CD1c-positive myeloid dendritic cell (primary cell): ENCODE measurements around the gene CDHR4.
"Not testable (repeated sequence)": the region's sequence is repeated elsewhere in the genome, so short reads cannot be mapped to it uniquely, and the experiment has no call there.

Experiments
- DNase-seq: peaks from one replicate; pipeline ENCODE4 v3.0.0-alpha.2; 2016; ENCODE audit errors: extremely low spot score

Gene CDHR4, protein sequence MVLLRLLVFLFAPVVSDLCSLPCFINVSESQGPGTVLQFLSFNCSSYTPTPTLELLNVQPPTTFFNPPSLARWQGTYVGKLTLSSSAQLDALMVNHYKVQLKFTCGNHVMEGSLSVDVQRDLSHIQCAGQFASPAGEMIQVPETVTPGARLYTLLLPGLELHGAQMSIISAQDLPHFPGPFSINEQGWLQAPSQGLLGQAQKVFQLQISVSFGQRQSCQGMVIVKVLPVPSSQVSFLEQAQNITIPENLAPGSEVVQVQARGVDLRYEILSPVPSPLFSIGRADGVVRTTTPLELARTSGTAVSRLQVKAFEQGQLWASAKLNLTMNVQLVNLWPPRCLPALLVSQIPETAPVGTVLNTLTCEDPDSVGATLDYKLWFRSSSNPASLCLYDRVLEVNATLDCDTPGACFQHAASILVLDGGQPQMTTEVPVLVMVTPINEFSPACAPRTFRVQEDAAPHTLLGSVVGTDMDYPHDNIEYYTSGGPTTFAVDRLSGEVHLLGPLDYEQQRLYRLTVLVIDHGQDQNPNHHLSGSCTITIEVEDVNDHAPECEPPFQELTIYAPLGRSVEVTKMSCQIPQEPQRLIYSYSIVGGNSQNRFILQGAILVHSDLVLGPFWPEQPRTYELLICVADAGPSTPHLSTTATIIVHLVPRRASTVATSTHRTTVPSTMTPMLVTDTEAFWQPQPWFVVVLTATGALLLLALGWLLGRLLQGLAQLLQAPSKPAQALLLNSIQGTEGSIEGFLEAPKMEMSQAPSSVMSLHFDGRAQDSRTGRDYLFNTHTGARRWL

DNA sequence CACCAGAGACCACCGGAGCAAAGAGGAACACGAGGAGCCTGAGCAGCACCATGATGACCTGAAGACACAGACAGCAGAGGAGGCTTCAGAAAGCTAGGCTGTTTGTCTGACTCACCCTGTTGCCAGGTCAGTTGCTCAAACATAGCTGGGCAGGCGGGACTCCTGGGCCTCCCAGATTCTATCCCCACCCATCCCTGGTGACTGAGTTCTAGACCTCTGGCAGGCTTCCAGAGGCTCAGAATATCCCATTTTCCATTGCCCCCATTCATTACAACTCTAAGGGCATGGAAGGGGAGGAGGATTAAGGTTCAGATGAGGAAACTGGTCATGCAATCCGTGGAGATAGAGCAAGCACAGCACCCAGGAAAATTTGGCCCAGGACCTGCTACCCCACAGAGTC, at the start of gene CDHR4:
TSS of gene CDHR4 (minus strand) at position 113 of the 400 bp plus-strand sequence. CDS start at position 52, 61 bp downstream.
- no peak for DNase-seq

DNA sequence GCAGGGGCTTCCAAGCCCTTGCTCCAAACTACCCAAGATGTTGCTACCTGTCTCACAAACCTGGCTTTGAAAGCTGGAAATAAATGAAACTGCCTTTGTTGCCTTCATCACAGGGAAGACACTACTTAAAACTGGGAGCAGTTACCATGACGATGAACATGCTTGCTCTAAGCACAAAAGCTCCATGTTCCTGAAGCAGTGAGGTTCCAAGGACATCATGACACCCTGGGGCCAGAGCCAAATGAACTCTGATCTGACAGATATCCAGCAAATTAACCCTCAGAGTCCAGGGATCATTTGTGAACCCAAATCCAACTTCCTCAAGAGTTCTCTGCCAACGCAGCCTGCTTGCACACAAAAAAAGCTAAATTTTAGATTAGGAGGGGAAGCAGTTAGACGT, 46.0 kb upstream of the CDHR4 start:
- no peak for DNase-seq

DNA sequence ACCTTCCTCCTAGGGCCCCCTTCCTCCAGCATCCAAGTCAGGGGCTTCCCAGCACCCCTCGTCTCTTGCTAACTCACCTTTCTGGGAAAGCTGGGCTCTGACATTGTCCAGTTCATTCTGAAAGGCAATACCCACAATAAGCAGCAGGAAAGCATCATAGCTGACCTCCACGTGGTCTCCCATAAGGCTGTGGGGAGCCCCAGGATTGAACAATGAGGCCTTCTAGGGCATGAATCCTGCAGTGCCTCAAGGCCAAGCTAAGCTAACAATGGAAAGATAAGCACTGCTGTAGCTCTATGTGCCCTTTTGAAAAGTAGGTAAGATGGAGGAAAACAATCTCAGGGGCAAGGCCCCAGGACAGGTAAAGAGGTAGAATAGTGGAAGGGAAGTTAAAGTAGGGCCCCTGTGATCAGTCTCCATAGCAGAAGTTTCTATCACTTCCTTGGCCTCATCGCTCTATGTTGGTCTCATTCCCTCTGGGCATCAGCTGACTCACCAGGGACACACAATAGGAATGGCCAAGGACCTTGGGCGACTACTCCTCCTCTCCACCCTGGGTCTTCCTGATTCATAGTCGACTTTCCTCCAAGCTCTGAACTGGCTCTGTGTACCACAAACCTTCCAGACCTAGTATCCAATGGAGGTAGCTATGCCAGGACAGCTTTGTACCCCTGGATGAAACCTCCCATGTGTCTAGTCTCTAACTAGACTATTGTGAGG, 45.0 kb upstream of the CDHR4 start:
- no peak for DNase-seq

DNA sequence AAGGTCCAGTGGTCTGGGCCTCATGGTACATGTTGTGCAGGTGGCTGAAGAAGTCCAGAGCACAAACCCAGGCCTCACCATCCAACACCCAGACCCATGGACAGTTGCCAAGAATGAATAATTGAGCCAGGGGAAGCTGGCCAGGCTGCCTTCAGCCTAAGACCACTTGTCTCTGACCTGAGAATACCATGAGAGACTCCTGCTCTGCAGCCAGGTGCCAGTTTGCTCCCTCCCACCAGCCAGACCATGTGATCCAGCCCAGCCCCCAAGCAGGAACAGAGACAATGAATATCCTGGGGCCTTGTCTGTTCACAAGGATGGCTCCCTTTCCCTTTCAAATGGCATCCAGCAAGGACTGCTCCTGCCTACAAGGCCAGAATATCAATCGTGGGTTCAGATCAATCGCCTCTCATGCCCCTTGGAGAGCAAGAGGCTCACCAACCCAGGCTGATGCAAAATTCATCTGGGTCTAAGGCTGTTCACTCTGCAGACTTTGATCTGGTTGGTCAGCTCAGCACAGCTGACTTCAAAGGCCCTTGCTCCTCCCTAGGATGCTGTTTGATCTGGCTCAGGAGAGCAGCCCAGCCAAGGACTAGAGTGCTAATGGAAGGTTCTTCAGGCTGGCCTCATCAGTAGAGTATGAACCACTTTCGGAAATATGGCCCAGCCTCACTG, 43.3 kb upstream of the CDHR4 start:
- DNase-seq = no peak

DNA sequence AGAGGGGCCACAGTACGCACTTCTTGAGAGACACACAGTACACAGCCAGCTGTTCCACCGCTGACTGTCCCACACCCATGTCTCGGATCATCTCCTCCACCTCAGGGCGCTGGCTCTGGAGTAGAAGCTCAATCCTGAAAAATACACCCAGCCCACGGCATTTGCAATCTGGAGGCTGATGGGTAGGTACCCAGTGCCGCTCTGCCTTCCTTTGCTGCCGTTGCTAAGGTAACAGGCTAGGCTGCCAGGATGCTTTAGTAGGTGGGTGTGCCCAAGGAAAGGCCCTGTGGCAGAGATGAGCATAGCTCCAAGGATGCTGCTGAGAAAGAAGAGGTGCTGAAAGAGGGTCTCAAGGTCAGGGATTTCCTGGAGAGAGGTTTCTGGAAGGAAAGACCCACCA, 42.1 kb upstream of the CDHR4 start:
- DNase-seq = no peak

DNA sequence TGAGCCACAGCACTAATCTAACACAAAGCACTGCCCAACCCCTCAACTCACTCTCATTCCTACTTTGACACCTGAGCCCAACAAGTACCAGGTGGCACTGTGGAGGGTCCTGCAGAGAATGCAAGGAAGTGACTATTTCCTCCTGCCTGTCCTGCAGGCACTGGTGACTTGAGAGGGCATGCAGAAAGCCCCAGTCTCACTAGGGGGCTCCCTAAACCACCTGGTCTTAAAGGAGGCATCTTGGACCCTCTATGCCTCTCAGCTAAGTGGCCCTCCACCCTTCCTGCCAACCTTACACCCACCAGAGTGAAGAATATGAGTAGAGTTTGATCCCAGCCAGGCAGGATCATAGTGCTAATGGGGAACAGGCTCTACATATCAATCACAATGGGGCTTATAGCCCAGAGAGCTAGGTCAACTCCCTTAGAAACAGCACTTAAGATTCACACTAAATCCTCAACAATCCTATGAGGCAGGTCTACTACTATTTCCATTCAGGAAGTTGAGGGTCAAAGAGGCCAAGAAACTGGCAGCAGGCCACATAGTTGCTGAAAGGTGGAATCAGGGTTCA, 41.5 kb upstream of the CDHR4 start:
- DNase-seq = no peak

DNA sequence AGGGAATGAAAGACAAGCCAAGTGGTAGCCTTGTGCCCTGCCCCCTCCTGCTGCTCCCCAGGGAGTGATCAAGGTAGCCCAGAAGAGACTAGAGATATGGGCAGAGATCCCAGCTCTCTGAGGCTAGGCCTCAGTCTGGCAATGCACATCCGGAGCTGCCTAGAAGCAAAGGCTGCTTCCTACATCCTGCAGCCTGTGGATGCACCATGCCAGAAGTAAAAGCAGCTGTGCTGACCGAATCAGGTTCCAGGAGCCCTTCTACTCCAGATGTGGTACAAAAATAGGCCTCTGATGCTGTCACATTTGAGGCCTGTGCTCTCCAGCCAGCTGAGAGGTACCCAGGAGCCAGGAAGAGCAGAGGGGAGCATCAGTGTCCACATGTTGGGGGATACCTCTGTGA, 40.7 kb upstream of the CDHR4 start:
- DNase-seq = no peak

DNA sequence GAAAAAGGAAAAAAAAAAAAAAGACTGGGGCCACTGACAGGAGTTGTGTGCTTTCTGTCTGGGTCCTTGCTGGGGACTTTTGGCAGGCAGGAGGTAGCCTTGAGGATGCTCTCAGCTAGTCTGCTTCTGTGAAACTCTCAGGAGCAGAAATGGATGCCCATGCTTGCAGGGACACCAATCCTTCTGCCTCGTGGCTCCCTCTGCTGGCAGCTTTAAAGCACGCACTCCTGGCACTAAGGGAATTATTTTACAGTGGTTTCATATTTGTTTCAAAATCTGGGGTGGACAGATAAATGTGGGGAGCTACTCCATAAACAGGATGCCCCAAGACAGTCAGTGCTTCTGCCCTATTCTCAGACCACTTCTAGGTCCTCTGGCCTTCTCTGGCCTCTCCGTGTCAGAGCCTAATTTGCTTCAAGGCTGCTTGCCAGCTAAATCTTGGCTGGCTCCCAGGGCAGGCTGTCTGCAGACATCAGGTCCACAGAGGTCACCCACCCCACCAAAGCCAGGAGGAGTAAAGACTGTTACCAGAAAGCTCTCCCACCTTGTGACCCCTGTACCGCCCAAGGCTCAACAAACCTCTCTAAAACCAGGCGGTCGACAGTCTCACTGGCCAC, 39.6 kb upstream of the CDHR4 start:
- DNase-seq = peak; percentile 87

DNA sequence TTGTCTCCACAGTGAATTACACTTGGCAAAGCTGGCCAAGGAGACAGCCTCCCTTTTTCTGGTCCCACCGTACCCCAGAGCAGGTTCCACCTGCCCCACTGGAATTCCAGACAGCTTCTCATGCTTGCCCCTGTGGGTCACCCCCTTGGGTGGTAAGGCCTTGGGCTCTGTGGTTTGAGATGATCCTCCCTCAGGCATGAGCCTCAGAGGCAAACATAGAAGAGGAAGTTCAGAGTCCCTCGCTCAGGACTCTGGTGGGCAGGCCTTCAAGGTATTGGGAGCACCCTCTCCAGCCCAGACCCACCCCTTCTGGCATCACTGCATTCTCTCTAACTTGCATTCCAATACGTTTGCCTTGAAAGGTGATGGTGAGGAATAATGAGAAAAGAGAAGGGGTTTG, 31.7 kb upstream of the CDHR4 start:
- DNase-seq = no peak

DNA sequence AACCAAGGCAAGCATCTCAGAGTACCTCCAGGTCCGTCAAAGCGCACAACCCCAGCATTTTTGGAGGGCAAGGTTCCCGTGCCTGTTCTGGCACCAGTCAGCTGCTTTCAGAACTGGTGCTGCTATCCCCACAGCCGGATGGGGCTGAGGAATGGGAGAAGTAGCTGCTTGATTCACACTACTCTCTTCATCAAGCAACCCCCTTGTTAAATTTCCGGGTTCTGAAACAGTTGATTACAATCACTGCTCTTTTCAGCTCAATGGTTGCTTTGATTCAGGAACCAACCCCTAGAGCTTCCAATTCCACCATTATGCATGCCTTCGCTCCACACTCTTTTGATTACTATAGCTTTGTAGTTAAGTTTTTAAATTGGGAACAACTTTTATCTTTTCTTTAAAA, 26.3 kb upstream of the CDHR4 start:
- no peak for DNase-seq

DNA sequence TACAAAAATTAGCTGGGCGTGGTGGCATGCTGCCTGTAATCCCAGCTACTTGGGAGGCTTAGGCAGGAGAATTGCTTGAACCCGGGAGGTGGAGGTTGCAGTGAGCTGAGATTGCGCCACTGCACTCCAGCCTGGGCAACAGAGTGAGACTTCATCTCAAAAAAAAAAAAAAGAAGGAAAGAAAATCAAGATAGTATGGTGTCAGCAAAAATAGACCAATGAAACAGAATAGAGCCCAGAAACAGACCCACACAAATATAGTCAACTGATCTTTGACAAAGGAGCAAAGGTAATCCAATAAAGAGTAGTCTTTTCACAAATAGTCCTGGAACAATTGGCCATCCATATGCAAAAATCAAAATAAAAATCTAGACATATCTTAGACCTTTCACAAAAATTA, 23.5 kb upstream of the CDHR4 start:
- DNase-seq = not testable (repeated sequence)

DNA sequence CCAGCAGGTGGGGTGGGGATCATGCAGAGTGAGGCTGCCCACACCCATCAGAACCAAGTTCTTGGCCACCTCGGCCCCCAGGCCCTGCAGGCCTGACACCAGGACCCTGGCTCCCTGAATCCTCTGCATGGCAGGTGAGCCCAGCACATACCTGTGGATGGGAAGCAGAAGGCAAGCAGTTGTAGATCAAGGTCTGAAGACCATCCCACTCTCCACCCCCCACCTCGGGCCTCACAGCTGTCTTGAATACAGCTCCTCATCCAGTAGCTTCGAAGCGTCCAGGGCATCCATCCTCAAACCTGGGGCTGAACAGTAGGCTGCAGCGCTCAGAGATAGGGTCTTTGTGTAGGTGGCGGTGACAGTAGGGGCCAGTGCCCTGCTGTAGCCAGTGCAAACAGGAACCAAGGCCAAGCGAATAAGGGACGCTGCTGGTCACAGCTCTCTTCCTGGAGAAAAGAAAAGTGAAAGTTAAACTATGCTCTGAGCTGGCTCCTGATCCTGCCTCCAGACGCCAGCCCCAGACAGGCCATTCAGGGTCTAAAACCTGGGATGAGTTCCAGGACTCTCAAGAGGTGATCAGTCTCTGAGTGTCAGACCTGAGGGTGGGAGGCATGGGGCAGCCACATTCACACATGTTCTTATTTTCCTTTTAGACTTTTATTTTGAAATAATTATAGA, 14.0 kb upstream of the CDHR4 start, which contains the start of gene UBA7:
TSS of gene UBA7 (minus strand) at position 457 of the 678 bp plus-strand sequence. CDS start at position 291, 166 bp downstream.
- DNase-seq = peak; percentile 69

DNA sequence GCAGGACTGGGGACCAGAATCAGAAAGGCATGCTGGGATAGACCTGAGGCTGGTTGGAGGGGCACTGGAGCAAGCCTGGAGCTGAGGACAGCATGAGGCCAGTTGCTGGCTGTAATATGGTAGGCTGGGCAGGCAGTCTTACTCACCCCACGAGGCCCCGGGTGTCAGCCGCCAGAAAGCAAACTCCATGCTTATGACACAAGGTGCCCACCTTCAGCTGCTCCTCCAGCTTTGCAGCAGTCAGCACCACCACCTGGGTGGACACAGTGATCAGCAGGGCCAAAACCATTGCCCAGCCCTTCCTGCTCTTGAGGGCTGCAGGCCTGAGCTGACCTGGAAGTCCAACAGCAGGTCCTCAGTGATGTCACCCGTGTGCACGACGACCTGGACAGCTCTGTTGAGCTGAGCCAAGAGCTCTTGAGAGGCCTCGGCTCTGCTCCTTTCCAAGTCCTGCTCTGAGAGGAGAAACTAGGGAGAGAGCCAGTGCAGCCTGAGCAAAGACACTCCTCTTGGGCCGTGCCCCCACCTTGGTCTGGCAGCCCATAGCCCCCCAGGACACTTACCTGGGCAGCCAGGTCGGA, 13.3 kb upstream of the CDHR4 start:
- no peak for DNase-seq

DNA sequence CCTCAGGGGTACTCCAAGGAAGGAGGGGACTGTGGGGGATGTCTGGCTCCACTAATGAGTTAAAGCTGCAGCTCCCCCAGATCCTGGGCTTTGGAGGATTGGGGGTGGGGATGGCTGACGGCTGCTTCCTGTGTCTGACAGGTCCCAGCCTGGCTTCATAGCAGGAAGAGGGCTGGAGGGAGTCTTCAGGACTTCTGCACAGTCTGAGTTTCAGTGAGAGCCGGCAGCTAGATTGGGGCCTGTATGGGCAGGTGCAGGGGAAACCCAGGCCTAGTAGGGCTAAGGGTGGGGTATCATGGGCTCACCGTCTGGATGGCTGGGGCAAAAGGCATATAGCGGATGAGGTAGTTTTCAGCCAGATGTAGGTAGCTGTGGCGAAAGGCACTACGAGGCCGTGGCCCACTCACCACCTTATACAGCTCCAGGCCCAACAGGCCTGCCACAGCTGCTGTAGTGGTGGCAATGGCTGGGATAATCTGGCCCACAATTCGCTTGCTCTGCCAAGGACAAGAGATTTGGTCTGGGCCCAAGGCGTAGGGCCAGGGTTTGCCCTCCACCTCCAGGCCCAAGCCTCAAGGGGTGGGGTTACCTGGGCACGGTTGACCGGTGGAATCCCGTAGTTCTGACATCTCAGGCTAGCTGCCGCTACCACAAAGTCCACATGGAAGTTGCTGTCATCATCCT, 7.9 kb upstream of the CDHR4 start:
- no peak for DNase-seq

DNA sequence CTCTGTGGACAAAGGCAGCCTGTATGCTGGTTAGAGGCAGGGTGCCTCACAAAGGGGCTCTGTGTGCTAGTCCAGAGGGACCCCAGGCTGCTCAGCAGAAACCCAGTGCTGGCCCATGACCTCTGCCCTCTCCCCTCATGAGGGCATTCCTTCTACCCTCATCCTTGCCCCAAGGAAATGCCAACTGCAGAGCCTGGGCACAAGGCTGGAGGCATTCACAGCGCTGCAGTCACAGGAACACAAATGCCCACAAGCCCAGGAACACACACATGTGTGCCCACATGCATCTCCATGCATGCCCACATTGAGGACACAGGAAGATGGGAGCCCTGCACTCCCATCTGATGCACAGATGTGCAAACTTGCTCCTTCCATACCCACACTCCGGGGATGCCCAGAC, 7.2 kb upstream of the CDHR4 start:
- DNase-seq = no peak

DNA sequence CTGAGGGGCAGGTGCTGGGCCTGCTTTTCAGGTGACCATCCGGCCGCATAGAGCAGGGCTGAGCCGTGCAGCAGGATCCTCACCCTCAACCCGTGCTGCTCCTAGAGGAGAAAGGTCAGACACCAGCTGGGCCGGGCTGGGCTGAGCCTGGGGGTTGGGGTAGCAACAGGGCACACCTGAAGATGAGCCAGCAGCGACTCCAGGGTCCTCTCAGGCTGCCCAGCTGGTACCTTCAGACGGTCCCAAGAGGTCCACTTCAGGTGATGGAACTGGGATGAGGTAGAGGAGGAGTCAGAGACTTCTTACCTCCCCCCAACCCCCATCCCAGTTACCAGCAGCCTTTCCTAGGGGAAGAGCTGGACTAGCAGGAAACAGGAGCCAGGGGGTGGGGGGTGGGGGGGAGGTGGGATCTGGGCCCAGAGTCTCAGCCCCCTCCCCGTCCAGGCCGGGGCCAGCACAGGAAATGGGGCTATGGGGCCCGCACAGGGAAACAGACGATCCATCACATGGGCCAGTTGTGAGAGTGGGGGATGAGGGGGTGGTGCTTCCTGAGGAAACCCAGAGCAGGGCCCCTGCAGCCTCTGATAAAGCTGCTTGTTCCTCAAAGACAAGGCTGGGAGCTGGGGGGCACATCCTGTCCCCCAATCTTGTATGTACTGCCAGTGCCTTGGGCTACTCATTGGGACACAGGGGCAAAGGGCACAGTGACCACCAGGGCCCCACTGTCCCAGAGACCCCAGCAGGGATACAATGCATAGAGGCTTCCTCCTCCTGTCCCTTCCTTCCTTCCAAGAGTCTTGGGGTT, 6.4 kb upstream of the CDHR4 start:
- DNase-seq = peak; percentile 29

DNA sequence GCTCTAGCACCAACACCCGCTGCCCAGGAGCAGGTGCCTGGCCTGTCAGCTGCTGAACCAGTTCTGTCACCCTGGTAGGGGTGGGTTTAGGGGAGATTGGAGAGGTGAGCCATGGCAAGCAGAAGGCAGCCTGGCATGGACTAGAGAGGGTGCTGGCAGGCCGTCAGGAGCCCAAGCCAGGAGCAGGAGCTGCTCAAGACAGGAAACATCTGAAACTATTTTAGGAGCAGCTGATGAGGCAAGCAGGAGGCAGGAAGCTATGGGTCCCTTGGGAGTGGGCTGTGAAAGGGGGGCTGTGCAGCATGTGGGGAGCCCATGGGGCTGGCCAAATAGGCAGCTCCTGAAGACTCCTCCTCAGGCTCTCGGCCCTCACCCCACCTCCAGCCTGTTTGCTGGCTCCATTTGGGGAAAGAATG, 5.7 kb upstream of the CDHR4 start:
- DNase-seq = no peak
